Glutamatergic neuron (in vitro differentiated cells): ENCODE data around the gene KRTAP10-2. TPM values are rescaled to one million over a fixed set of nuclear protein-coding genes. Genes with fewer than 3 reads are reported as not detected.

Experiments
- total RNA-seq: library from RNA; stranded (reverse); fragmentation: NEBNext Ultra II Directional; extraction: Animal tissue kit (Norgen Biotek cat#: 25700); gene quantifications from one replicate; pipeline ENCODE4 v1.2.1, GENCODE V29; 2021; ENCODE audit not compliant: unreplicated experiment

Gene KRTAP10-2
- total RNA-seq, 1 donor from 2014 or later: not detected

Other genes starting within 250 kb of the KRTAP10-2 start
- gene CFAP410, start 212.1 kb downstream of the KRTAP10-2 start, total RNA-seq: 20.6 TPM
- gene TRPM2, start 197.9 kb downstream of the KRTAP10-2 start, total RNA-seq: not detected
- gene LRRC3, start 96.0 kb downstream of the KRTAP10-2 start, total RNA-seq: 5.8 TPM
- not detected for gene KRTAP10-1, start 11.3 kb downstream of the KRTAP10-2 start, total RNA-seq
- not detected for gene KRTAP10-3, start 7.3 kb upstream of the KRTAP10-2 start, total RNA-seq
- gene KRTAP10-4, start 22.2 kb upstream of the KRTAP10-2 start, total RNA-seq: not detected
- gene KRTAP10-5, start 29.1 kb upstream of the KRTAP10-2 start, total RNA-seq: not detected
- not detected for gene KRTAP10-6, start 41.0 kb upstream of the KRTAP10-2 start, total RNA-seq
- gene KRTAP10-7, start 49.1 kb upstream of the KRTAP10-2 start, total RNA-seq: not detected
- gene KRTAP10-8, start 60.6 kb upstream of the KRTAP10-2 start, total RNA-seq: not detected
- gene KRTAP10-9, start 75.6 kb upstream of the KRTAP10-2 start, total RNA-seq: not detected
- gene KRTAP10-10, start 85.9 kb upstream of the KRTAP10-2 start, total RNA-seq: not detected
- gene KRTAP10-11, start 94.9 kb upstream of the KRTAP10-2 start, total RNA-seq: not detected
- not detected for gene KRTAP12-4, start 103.2 kb upstream of the KRTAP10-2 start, total RNA-seq
- not detected for gene KRTAP12-3, start 106.4 kb upstream of the KRTAP10-2 start, total RNA-seq
- not detected for gene KRTAP12-2, start 115.4 kb upstream of the KRTAP10-2 start, total RNA-seq
- gene KRTAP12-1, start 130.7 kb upstream of the KRTAP10-2 start, total RNA-seq: not detected
- not detected for gene KRTAP10-12, start 145.7 kb upstream of the KRTAP10-2 start, total RNA-seq
- gene TSPEAR, start 160.1 kb upstream of the KRTAP10-2 start, total RNA-seq: not detected